ENCODE results near the gene ARHGEF19. TPM values are rescaled to one million over a fixed set of nuclear protein-coding genes. Genes with fewer than 3 reads are reported as not detected.

Gene ARHGEF19
- total RNA-seq, 2 donors from 2014 or later, result 14.8 to 17.5 TPM

DNA sequence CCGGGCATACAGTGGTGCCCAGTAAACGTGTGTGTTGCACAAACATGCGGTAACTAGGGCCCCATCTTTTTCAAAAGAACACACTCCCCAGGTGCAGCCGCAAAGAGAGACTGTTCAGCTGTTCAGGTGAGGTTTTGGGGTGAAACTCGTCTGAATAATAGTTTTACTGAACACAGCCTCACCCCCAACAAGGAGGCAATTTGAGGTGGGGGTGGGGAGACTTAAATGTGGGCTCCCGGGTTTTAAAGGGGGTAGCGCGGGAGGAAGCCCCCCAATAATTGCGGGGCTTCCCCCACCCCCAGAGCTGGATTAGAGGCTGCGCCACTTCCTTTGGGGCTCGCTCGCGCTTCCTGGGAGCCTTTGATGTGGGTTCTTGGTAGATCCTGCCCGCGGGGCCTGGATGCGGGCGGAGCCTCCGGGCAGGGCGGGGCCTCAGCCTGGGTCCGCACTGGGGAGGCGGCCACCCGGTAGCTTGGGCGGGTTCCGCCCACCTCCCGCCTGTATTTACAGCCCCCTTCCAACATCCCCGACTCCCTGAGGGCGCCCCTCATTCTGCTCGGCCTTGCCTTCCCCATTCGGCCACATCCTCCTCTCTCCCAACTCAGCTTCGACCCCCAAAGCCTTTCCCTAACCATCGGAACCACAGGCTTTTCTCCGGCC lies 50.2 kb downstream of the ARHGEF19 start:
- TF ChIP-seq, protein P1, sequence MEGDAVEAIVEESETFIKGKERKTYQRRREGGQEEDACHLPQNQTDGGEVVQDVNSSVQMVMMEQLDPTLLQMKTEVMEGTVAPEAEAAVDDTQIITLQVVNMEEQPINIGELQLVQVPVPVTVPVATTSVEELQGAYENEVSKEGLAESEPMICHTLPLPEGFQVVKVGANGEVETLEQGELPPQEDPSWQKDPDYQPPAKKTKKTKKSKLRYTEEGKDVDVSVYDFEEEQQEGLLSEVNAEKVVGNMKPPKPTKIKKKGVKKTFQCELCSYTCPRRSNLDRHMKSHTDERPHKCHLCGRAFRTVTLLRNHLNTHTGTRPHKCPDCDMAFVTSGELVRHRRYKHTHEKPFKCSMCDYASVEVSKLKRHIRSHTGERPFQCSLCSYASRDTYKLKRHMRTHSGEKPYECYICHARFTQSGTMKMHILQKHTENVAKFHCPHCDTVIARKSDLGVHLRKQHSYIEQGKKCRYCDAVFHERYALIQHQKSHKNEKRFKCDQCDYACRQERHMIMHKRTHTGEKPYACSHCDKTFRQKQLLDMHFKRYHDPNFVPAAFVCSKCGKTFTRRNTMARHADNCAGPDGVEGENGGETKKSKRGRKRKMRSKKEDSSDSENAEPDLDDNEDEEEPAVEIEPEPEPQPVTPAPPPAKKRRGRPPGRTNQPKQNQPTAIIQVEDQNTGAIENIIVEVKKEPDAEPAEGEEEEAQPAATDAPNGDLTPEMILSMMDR (conservative IDR thresholded peaks at IDR 0.05), result no peak
- Mint-ChIP-seq H3K27me3 (ENCODE audit: insufficient read depth) (no peaks in the 10 kb centered on the region), H3K4me1 (peaks cover 38% of the 10 kb centered on the region), H3K4me3 (peak overlapping the region; percentile 36), H3K27ac (peak overlapping the region; percentile 64), H3K9me3 (no peaks in the 10 kb centered on the region), H3K36me3 (ENCODE audit: low read depth) (no peaks in the 10 kb centered on the region)
- Histone ChIP-seq H3K9me3 (ENCODE audit: control insufficient read depth, low read length) (no peaks in the 10 kb centered on the region), H3K4me1 (ENCODE audit: control insufficient read depth, insufficient read depth, low read length) (peaks cover 15% of the 10 kb centered on the region), H3K27me3 (ENCODE audit: control insufficient read depth, insufficient read depth, low read length, poor library complexity, severe bottlenecking) (no peaks in the 10 kb centered on the region), H3K4me3 (ENCODE audit: low read length) (no peak overlapping the region), H3K36me3 (ENCODE audit: control insufficient read depth, insufficient read depth, low read length) (no peaks in the 10 kb centered on the region), H3K27ac (ENCODE audit: low read depth, low read length) (no peak overlapping the region), H3K9ac (ENCODE audit: extremely low read depth, low read length, poor library complexity, severe bottlenecking) (no peak overlapping the region)
- peak; percentile 92 for DNase-seq
- 37 to 39% methylated on average over 19 to 32 of the region's 32 CpGs for WGBS, 2 experiments (ENCODE audit: insufficient coverage in 1 of 2, insufficient read length in 1 of 2)

DNA sequence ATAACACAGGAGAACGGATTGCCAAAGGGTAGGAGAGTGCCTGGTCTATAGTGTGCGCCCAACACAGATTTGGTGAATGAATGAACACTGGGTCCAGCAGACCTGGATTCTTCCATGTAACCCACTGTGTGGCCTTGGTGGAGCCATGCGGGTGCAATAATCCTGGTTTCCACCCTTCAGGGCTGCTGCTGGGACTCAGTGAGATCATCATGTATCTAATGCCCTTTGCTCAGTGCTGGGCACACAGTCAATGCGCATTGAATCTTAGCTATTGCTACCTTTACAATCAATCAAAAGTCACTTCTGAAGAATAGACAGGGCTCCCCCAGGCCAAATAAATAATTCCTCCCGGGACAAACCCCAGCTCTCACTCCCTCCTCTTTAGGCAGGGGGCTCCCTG lies 50.7 kb downstream of the ARHGEF19 start:
- no peaks in the 10 kb centered on the region for H3K9me3 Mint-ChIP-seq
- peaks cover 44% of the 10 kb centered on the region for H3K4me1 Mint-ChIP-seq
- no peak overlapping the region for H3K4me3 Mint-ChIP-seq
- peaks cover 19% of the 10 kb centered on the region for H3K4me1 ChIP-seq (ENCODE audit: control insufficient read depth, insufficient read depth, low read length)
- no peak overlapping the region for H3K9ac ChIP-seq (ENCODE audit: extremely low read depth, low read length, poor library complexity, severe bottlenecking)
- H3K9me3 ChIP-seq (ENCODE audit: control insufficient read depth, low read length), result no peaks in the 10 kb centered on the region
- no peaks in the 10 kb centered on the region for H3K27me3 Mint-ChIP-seq (ENCODE audit: insufficient read depth)
- TF ChIP-seq, protein P1 (conservative IDR thresholded peaks at IDR 0.05), result no peak
- H3K36me3 Mint-ChIP-seq (ENCODE audit: low read depth), result no peaks in the 10 kb centered on the region
- no peaks in the 10 kb centered on the region for H3K27me3 ChIP-seq (ENCODE audit: control insufficient read depth, insufficient read depth, low read length, poor library complexity, severe bottlenecking)
- no peak for DNase-seq
- H3K4me3 ChIP-seq (ENCODE audit: low read length), result no peak overlapping the region
- WGBS, 2 experiments (ENCODE audit: insufficient coverage in 1 of 2, insufficient read length in 1 of 2), result 60 to 65% methylated on average over 4 to 5 of the region's 5 CpGs
- H3K36me3 ChIP-seq (ENCODE audit: control insufficient read depth, insufficient read depth, low read length), result no peaks in the 10 kb centered on the region
- H3K27ac ChIP-seq (ENCODE audit: low read depth, low read length), result no peak overlapping the region
- H3K27ac Mint-ChIP-seq, result peak overlapping the region; percentile 49

DNA sequence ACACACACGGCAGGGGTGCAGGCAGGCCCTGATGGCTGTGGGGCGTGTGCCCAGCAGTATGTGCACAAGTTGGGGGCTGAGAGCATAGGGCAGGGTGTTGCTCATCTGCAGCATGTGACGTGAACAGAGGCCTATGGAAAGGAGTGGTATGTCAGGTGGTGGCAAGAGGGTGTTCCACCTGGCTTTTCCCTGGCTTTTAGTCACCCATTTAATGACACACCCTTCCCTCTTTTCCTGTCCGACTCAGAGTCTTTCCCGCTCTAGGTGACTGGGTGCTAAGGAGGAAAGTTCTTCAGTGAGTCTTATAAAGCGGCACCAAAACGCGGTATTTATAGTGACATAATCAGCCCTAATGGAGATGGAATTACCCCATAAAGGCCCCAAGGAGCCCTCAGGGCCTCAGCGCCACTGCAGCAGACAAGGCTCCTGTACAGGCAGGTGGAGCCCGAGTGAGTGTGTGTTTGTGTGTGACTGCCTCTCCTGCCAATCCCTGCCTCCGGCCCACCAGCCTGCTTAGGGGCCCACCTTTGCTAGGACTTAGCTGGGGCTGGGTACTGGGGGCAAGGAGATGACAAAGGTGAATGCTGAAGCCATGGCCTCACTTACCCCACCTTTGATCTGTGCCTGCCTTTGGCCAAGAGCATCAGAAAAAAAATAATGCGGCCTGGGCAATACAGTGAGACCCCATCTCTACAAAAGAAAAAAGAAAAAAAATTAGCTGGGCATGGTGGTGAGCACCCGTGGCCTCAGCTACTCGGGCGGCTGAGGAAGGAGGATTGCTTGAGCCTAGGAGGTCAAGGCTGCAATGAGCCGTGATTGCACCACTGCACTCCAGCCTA lies 53.2 kb downstream of the ARHGEF19 start:
- WGBS, 2 experiments (ENCODE audit: insufficient coverage in 1 of 2, insufficient read length in 1 of 2), result 96 to 97% methylated on average over 6 to 16 of the region's 16 CpGs
- no peak overlapping the region for H3K9ac ChIP-seq (ENCODE audit: extremely low read depth, low read length, poor library complexity, severe bottlenecking)

More for the DNA sequence above, 53.2 kb downstream of the ARHGEF19 start:
- H3K4me1 ChIP-seq (ENCODE audit: control insufficient read depth, insufficient read depth, low read length), result peaks cover 14% of the 10 kb centered on the region
- Mint-ChIP-seq H3K36me3 (ENCODE audit: low read depth) (no peaks in the 10 kb centered on the region), H3K27me3 (ENCODE audit: insufficient read depth) (no peaks in the 10 kb centered on the region), H3K9me3 (no peaks in the 10 kb centered on the region), H3K27ac (peak overlapping the region; percentile 54), H3K4me3 (no peak overlapping the region), H3K4me1 (peaks cover 27% of the 10 kb centered on the region)
- H3K27me3 ChIP-seq (ENCODE audit: control insufficient read depth, insufficient read depth, low read length, poor library complexity, severe bottlenecking), result no peaks in the 10 kb centered on the region
- no peaks in the 10 kb centered on the region for H3K9me3 ChIP-seq (ENCODE audit: control insufficient read depth, low read length)
- no peak overlapping the region for H3K4me3 ChIP-seq (ENCODE audit: low read length)
- DNase-seq, result no peak
- no peak overlapping the region for H3K27ac ChIP-seq (ENCODE audit: low read depth, low read length)
- no peaks in the 10 kb centered on the region for H3K36me3 ChIP-seq (ENCODE audit: control insufficient read depth, insufficient read depth, low read length)
- TF ChIP-seq, protein P1 (conservative IDR thresholded peaks at IDR 0.05), result no peak
